Neural cell (in vitro differentiated cells): ENCODE results near the gene GALK1. TPM values are rescaled to one million over a fixed set of nuclear protein-coding genes. Genes with fewer than 3 reads are reported as not detected.

Source experiments
- H2AFZ ChIP-seq: fragments of 200-600, 300-800 bp; sonication (generic), shearing (Covaris generic); 2 replicates; pipeline ENCODE4 v1.6.0; 2014; ENCODE audit warnings: low read depth, mild to moderate bottlenecking, antibody characterized with exemption, low read length, moderate library complexity
- H3F3A ChIP-seq: fragments of 200-600 bp; shearing (Covaris generic); 2 replicates; pipeline ENCODE4 v1.6.1; 2016; ENCODE audit warnings: mild to moderate bottlenecking, moderate library complexity, mixed read lengths, antibody characterized with exemption, low read length; ENCODE audit not compliant: insufficient read depth, poor library complexity, severe bottlenecking
- H3K27ac ChIP-seq: fragments of 200-600, 300-800 bp; sonication (generic), shearing (Covaris generic); 2 replicates; pipeline ENCODE4 v1.5.1; 2014; ENCODE audit warnings: mild to moderate bottlenecking, low read length, moderate library complexity
- H3K27me3 ChIP-seq: fragments of 300-800, 200-600 bp; sonication (generic), shearing (Covaris generic); 2 replicates; pipeline ENCODE4 v1.6.0; 2014; ENCODE audit warnings: mild to moderate bottlenecking, low read depth, low read length, moderate library complexity; ENCODE audit not compliant: insufficient read depth
- H3K36me3 ChIP-seq: fragments of 300-800, 200-600 bp; sonication (generic), shearing (Covaris generic); 2 replicates; pipeline ENCODE4 v1.5.1; 2014; ENCODE audit warnings: mild to moderate bottlenecking, antibody characterized with exemption, low read length, moderate library complexity; ENCODE audit not compliant: insufficient read depth
- H3K4me2 ChIP-seq: fragments of 300-800, 200-600 bp; sonication (generic), shearing (Covaris generic); 2 replicates; pipeline ENCODE4 v1.6.0; 2014; ENCODE audit warnings: mild to moderate bottlenecking, low read length
- H3K4me3 ChIP-seq: fragments of 300-800, 200-600 bp; sonication (generic), shearing (Covaris generic); 2 replicates; pipeline ENCODE4 v1.5.1; 2014; ENCODE audit warnings: mild to moderate bottlenecking, low read length, moderate library complexity
- H3K79me2 ChIP-seq: fragments of 200-600 bp; shearing (Covaris generic); replicated peaks from 2 replicates; pipeline ENCODE4 v1.6.0; 2014; ENCODE audit warnings: mild to moderate bottlenecking, low read length, moderate library complexity; ENCODE audit not compliant: insufficient read depth
- H3K9ac ChIP-seq: fragments of 300-800, 200-600 bp; sonication (generic), shearing (Covaris generic); 2 replicates; pipeline ENCODE4 v1.6.1; 2016; ENCODE audit warnings: mild to moderate bottlenecking, low read length, mixed read lengths
- H3K9me2 ChIP-seq: fragments of 200-600 bp; shearing (Covaris generic); 2 replicates; pipeline ENCODE4 v1.6.1; 2016; ENCODE audit warnings: mild to moderate bottlenecking, low read length, mixed read lengths; ENCODE audit not compliant: insufficient read depth
- H3K9me3 ChIP-seq: fragments of 200-600, 300-800 bp; sonication (generic), shearing (Covaris generic); 2 replicates; pipeline ENCODE4 v1.6.1; 2016; ENCODE audit warnings: mild to moderate bottlenecking, mixed run types, low read length, moderate library complexity, mixed read lengths
- H4K20me1 ChIP-seq: fragments of 200-600 bp; shearing (Covaris generic); 2 replicates; pipeline ENCODE4 v1.6.1; 2016; ENCODE audit warnings: mild to moderate bottlenecking, mixed run types; ENCODE audit not compliant: insufficient read depth
- EP300 ChIP-seq: fragments of 450-650 bp; conservative IDR thresholded peaks from 2 replicates; pipeline ENCODE4 v1.6.1; 2014; ENCODE audit warnings: antibody characterized with exemption, mild to moderate bottlenecking, moderate library complexity; ENCODE audit not compliant: poor library complexity, severe bottlenecking
- EZH2 ChIP-seq: fragments of 200-600, 300-800 bp; shearing (Covaris generic), sonication (generic); IDR thresholded peaks from 2 replicates; pipeline ENCODE4 v1.6.1; 2014; ENCODE audit warnings: antibody characterized with exemption, low read length, borderline replicate concordance, mild to moderate bottlenecking; ENCODE audit not compliant: insufficient read depth, poor library complexity, severe bottlenecking
- MXI1 ChIP-seq: fragments of 450-650 bp; conservative IDR thresholded peaks from 2 replicates; pipeline ENCODE4 v1.6.1; 2014; ENCODE audit warnings: antibody characterized with exemption, mild to moderate bottlenecking; ENCODE audit not compliant: poor library complexity, severe bottlenecking
- POLR2AphosphoS5 ChIP-seq: IDR thresholded peaks from 2 replicates; pipeline ENCODE4 v1.6.1; 2012
- RAD21 ChIP-seq: fragments of 450-650 bp; conservative IDR thresholded peaks from 2 replicates; pipeline ENCODE4 v1.6.1; 2014; ENCODE audit warnings: antibody characterized with exemption, mild to moderate bottlenecking, moderate library complexity
- SMC3 ChIP-seq: fragments of 450-650 bp; conservative IDR thresholded peaks from 2 replicates; pipeline ENCODE4 v1.6.1; 2014; ENCODE audit warnings: antibody characterized with exemption, mild to moderate bottlenecking, moderate library complexity; ENCODE audit not compliant: poor library complexity
- TAF1 ChIP-seq: IDR thresholded peaks from 2 replicates; pipeline ENCODE4 v1.6.1; 2012; ENCODE audit warnings: low read depth
- polyA plus RNA-seq: library from polyadenylated mRNA; depleted of rRNA; stranded (reverse); fragments of >200 nt; gene quantifications from 2 replicates; pipeline ENCODE4 v1.2.3, GENCODE V29; 2014
- TF ChIP-seq, protein P1 (sequence below): fragments of 450-650 bp; IDR thresholded peaks from 2 replicates; pipeline ENCODE4 v1.5.1; 2014; ENCODE audit warnings: antibody characterized with exemption, mild to moderate bottlenecking, moderate library complexity; ENCODE audit not compliant: poor library complexity, severe bottlenecking
- TF ChIP-seq, protein P2 (sequence below): IDR thresholded peaks from 2 replicates; pipeline ENCODE4 v1.6.1; 2012; ENCODE audit warnings: borderline replicate concordance

Gene GALK1
- polyA plus RNA-seq, 1 donor from 2014 or later, result 4.8 TPM

DNA sequence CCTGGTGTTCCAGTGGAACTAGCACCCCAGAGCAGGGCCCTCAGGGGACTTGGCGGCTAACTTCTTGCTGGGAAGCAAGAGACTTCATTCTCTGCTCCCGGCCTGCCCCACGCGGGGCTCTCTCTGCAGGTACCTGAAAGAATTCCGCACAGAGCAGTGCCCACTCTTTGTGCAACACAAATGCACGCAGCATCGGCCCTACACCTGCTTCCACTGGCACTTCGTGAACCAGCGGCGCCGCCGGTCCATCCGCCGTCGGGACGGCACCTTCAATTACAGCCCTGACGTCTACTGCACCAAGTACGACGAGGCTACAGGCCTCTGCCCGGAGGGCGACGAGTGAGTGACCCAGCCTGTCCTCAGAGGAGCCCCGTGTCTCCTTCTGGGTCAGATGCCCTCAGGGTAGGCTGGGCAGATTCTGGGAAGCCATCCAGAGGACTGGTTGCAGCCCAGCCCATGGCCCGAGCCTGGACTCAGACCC lies 44.7 kb upstream of the GALK1 start:
- Histone ChIP-seq H3K79me2 (no peaks in the 10 kb centered on the region), H3K9me3 (no peaks in the 10 kb centered on the region), H3K4me2 (no peak overlapping the region), H2AFZ (no peak overlapping the region), H3K27me3 (no peaks in the 10 kb centered on the region), H4K20me1 (no peaks in the 10 kb centered on the region), H3K4me3 (no peak overlapping the region), H3K27ac (no peak overlapping the region), H3K36me3 (no peaks in the 10 kb centered on the region), H3K9me2 (no peaks in the 10 kb centered on the region), H3F3A (no peaks in the 10 kb centered on the region), H3K9ac (no peak overlapping the region)
- TF ChIP-seq TAF1 (no peak), MXI1 (no peak), RAD21 (no peak), POLR2AphosphoS5 (no peak), SMC3 (no peak), EZH2 (no peak), EP300 (no peak)
- TF ChIP-seq, protein P1, sequence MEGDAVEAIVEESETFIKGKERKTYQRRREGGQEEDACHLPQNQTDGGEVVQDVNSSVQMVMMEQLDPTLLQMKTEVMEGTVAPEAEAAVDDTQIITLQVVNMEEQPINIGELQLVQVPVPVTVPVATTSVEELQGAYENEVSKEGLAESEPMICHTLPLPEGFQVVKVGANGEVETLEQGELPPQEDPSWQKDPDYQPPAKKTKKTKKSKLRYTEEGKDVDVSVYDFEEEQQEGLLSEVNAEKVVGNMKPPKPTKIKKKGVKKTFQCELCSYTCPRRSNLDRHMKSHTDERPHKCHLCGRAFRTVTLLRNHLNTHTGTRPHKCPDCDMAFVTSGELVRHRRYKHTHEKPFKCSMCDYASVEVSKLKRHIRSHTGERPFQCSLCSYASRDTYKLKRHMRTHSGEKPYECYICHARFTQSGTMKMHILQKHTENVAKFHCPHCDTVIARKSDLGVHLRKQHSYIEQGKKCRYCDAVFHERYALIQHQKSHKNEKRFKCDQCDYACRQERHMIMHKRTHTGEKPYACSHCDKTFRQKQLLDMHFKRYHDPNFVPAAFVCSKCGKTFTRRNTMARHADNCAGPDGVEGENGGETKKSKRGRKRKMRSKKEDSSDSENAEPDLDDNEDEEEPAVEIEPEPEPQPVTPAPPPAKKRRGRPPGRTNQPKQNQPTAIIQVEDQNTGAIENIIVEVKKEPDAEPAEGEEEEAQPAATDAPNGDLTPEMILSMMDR, result no peak
- TF ChIP-seq, protein P2, sequence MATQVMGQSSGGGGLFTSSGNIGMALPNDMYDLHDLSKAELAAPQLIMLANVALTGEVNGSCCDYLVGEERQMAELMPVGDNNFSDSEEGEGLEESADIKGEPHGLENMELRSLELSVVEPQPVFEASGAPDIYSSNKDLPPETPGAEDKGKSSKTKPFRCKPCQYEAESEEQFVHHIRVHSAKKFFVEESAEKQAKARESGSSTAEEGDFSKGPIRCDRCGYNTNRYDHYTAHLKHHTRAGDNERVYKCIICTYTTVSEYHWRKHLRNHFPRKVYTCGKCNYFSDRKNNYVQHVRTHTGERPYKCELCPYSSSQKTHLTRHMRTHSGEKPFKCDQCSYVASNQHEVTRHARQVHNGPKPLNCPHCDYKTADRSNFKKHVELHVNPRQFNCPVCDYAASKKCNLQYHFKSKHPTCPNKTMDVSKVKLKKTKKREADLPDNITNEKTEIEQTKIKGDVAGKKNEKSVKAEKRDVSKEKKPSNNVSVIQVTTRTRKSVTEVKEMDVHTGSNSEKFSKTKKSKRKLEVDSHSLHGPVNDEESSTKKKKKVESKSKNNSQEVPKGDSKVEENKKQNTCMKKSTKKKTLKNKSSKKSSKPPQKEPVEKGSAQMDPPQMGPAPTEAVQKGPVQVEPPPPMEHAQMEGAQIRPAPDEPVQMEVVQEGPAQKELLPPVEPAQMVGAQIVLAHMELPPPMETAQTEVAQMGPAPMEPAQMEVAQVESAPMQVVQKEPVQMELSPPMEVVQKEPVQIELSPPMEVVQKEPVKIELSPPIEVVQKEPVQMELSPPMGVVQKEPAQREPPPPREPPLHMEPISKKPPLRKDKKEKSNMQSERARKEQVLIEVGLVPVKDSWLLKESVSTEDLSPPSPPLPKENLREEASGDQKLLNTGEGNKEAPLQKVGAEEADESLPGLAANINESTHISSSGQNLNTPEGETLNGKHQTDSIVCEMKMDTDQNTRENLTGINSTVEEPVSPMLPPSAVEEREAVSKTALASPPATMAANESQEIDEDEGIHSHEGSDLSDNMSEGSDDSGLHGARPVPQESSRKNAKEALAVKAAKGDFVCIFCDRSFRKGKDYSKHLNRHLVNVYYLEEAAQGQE, result no peak

- Histone ChIP-seq H3K27ac (no peak overlapping the region), H3K9ac (no peak overlapping the region), H3K27me3 (no peaks in the 10 kb centered on the region)
Measured at GRCh38 chr17:75808905-75809621, 44.1 kb upstream of the GALK1 start.

More at GRCh38 chr17:75808905-75809621, 44.1 kb upstream of the GALK1 start:
- TF ChIP-seq SMC3, result no peak
- TF ChIP-seq POLR2AphosphoS5, result no peak
- no peak for TF ChIP-seq TAF1
- TF ChIP-seq EZH2, result no peak
- TF ChIP-seq EP300, result no peak
- no peak for TF ChIP-seq MXI1
- TF ChIP-seq, protein P2, result no peak
- Histone ChIP-seq H3K9me3 (no peaks in the 10 kb centered on the region), H3K4me3 (no peak overlapping the region), H2AFZ (no peak overlapping the region), H3K4me2 (no peak overlapping the region), H3K9me2 (no peaks in the 10 kb centered on the region), H4K20me1 (no peaks in the 10 kb centered on the region), H3F3A (no peaks in the 10 kb centered on the region), H3K79me2 (no peaks in the 10 kb centered on the region), H3K36me3 (no peaks in the 10 kb centered on the region)
